WTC11 (cell line): ENCODE data around the gene PDE3B. TPM values are rescaled to one million over a fixed set of nuclear protein-coding genes. Genes with fewer than 3 reads are reported as not detected.

Experiments
- ATAC-seq: fragments of 200-7000 bp; cut with Tn5 transposase; 2 replicates; pipeline ENCODE4 v1.10.0; 2021; ENCODE audit warnings: mild to moderate bottlenecking, moderate library complexity
- CTCF ChIA-PET: fragments of 300-600 bp; sonication (Branson Sonifier 250); formaldehyde crosslinking; loops from one replicate; lab custom pipeline; 2021; ENCODE audit warnings: antibody characterized with exemption; lab: Charles Lee
- POLR2A ChIA-PET: fragments of 350-600 bp; sonication (Branson Sonifier 250); formaldehyde crosslinking; loops from one replicate; lab custom pipeline; 2021; ENCODE audit warnings: antibody characterized with exemption; lab: Charles Lee
- DNase-seq: peaks from one replicate; pipeline ENCODE4 v3.0.0; 2021; ENCODE audit warnings: low spot score
- H3K27ac Mint-ChIP-seq: 2 replicates; pipeline ENCODE4 v1.8.0; 2021; ENCODE audit warnings: mixed read lengths
- H3K27me3 Mint-ChIP-seq: 2 replicates; pipeline ENCODE4 v1.8.0; 2021; ENCODE audit warnings: low read depth, mild to moderate bottlenecking, moderate library complexity, mixed read lengths
- H3K36me3 Mint-ChIP-seq: 2 replicates; pipeline ENCODE4 v1.8.0; 2021; ENCODE audit warnings: mixed read lengths
- H3K4me1 Mint-ChIP-seq: 2 replicates; pipeline ENCODE4 v1.8.0; 2022; ENCODE audit warnings: mixed read lengths
- H3K4me3 Mint-ChIP-seq: 2 replicates; pipeline ENCODE4 v1.8.0; 2021; ENCODE audit warnings: mild to moderate bottlenecking, moderate library complexity, mixed read lengths
- H3K9me3 Mint-ChIP-seq: 2 replicates; pipeline ENCODE4 v1.8.0; 2021; ENCODE audit warnings: mixed read lengths
- ELF4 ChIP-seq: sonication (generic); formaldehyde crosslinking; IDR thresholded peaks from 2 replicates; pipeline ENCODE4 v1.8.1; 2022; ENCODE audit warnings: low read depth, mild to moderate bottlenecking, moderate library complexity, missing genetic modification reagents
- EMX1 ChIP-seq: fragments of 250-450 bp; sonication (Bioruptor Pico); IDR thresholded peaks from 2 replicates; pipeline ENCODE4 v1.8.0; 2021; ENCODE audit warnings: mild to moderate bottlenecking
- ERG ChIP-seq: fragments of 250-450 bp; sonication (Bioruptor Pico); IDR thresholded peaks from 2 replicates; pipeline ENCODE4 v1.8.0; 2021; ENCODE audit warnings: mild to moderate bottlenecking
- ETV6 ChIP-seq: sonication (generic); formaldehyde crosslinking; IDR thresholded peaks from 2 replicates; pipeline ENCODE4 v1.8.1; 2022; ENCODE audit warnings: mild to moderate bottlenecking, missing genetic modification reagents
- HMGA2 ChIP-seq: fragments of 250-450 bp; sonication (Bioruptor Pico); IDR thresholded peaks from 2 replicates; pipeline ENCODE4 v1.4.0; 2021; ENCODE audit warnings: mild to moderate bottlenecking, moderate library complexity
- HMGXB4 ChIP-seq: sonication (generic); formaldehyde crosslinking; IDR thresholded peaks from 2 replicates; pipeline ENCODE4 v1.8.1; 2023; ENCODE audit warnings: mild to moderate bottlenecking, moderate library complexity, missing genetic modification reagents
- IRF2 ChIP-seq: sonication (generic); formaldehyde crosslinking; IDR thresholded peaks from 2 replicates; pipeline ENCODE4 v1.8.0; 2022; ENCODE audit warnings: low read depth, missing genetic modification reagents, borderline replicate concordance
- MLX ChIP-seq: sonication (generic); formaldehyde crosslinking; IDR thresholded peaks from 2 replicates; pipeline ENCODE4 v1.8.1; 2023; ENCODE audit warnings: mild to moderate bottlenecking, missing genetic modification reagents, moderate library complexity
- NFATC4 ChIP-seq: fragments of 250-450 bp; sonication (Bioruptor Pico); IDR thresholded peaks from 2 replicates; pipeline ENCODE4 v1.9.0; 2021; ENCODE audit warnings: mild to moderate bottlenecking
- NFYB ChIP-seq: sonication (generic); formaldehyde crosslinking; conservative IDR thresholded peaks from 2 replicates; pipeline ENCODE4 v1.8.0; 2022; ENCODE audit warnings: low read depth, missing genetic modification reagents
- PRDM15 ChIP-seq: sonication (generic); formaldehyde crosslinking; IDR thresholded peaks from 2 replicates; pipeline ENCODE4 v1.8.0; 2022; ENCODE audit warnings: missing genetic modification reagents
- PRRX2 ChIP-seq: fragments of 250-450 bp; sonication (Bioruptor Pico); IDR thresholded peaks from 2 replicates; pipeline ENCODE4 v1.8.0; 2021; ENCODE audit warnings: mild to moderate bottlenecking
- ZBTB21 ChIP-seq: sonication (generic); formaldehyde crosslinking; IDR thresholded peaks from 2 replicates; pipeline ENCODE4 v1.8.1; 2023; ENCODE audit warnings: mild to moderate bottlenecking, missing genetic modification reagents, borderline replicate concordance
- ZNF263 ChIP-seq: sonication (generic); formaldehyde crosslinking; IDR thresholded peaks from 2 replicates; pipeline ENCODE4 v1.8.1; 2022; ENCODE audit warnings: low read depth, mild to moderate bottlenecking, moderate library complexity, missing genetic modification reagents
- total RNA-seq: library from RNA; stranded (reverse); gene quantifications from 3 replicates; pipeline ENCODE4 v1.2.3, GENCODE V29; 2021
- TF ChIP-seq, protein P1 (sequence below): fragments of 200-600 bp; IDR thresholded peaks from 2 replicates; pipeline ENCODE4 v1.8.0; 2022; ENCODE audit warnings: antibody characterized with exemption
- TF ChIP-seq, protein P2 (sequence below): sonication (generic); formaldehyde crosslinking; IDR thresholded peaks from 2 replicates; pipeline ENCODE4 v1.8.1; 2023; ENCODE audit warnings: mild to moderate bottlenecking, missing genetic modification reagents, moderate library complexity
- TF ChIP-seq, protein P3 (sequence below): sonication (generic); formaldehyde crosslinking; IDR thresholded peaks from 2 replicates; pipeline ENCODE4 v1.8.1; 2022; ENCODE audit warnings: low read depth, missing genetic modification reagents, borderline replicate concordance
- TF ChIP-seq, protein P4 (sequence below): sonication (generic); formaldehyde crosslinking; conservative IDR thresholded peaks from 2 replicates; pipeline ENCODE4 v1.8.1; 2023; ENCODE audit warnings: mild to moderate bottlenecking, low read depth, missing genetic modification reagents, moderate library complexity

Gene PDE3B
- total RNA-seq, 1 experiment from 2014 or later, result 9.6 TPM

GRCh38 chr11:14653090-14653489 lies 9.5 kb downstream of the PDE3B start (continued):
- TF ChIP-seq, protein P1, sequence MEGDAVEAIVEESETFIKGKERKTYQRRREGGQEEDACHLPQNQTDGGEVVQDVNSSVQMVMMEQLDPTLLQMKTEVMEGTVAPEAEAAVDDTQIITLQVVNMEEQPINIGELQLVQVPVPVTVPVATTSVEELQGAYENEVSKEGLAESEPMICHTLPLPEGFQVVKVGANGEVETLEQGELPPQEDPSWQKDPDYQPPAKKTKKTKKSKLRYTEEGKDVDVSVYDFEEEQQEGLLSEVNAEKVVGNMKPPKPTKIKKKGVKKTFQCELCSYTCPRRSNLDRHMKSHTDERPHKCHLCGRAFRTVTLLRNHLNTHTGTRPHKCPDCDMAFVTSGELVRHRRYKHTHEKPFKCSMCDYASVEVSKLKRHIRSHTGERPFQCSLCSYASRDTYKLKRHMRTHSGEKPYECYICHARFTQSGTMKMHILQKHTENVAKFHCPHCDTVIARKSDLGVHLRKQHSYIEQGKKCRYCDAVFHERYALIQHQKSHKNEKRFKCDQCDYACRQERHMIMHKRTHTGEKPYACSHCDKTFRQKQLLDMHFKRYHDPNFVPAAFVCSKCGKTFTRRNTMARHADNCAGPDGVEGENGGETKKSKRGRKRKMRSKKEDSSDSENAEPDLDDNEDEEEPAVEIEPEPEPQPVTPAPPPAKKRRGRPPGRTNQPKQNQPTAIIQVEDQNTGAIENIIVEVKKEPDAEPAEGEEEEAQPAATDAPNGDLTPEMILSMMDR, result no peak
- no peak for TF ChIP-seq HMGA2 (CRISPR knock-in tag)
- TF ChIP-seq, all 79 proteins: peak for 0

GRCh38 chr11:14655435-14655834 lies 11.8 kb downstream of the PDE3B start:
- POLR2A ChIA-PET, result no interaction called here
- peaks cover 2% of the 10 kb centered on the region; the same call in 1 of the 2 replicates for H3K9me3 Mint-ChIP-seq
- peaks cover 5% of the 10 kb centered on the region for H3K4me1 Mint-ChIP-seq
- peaks cover 2% of the 10 kb centered on the region; the same call in 1 of the 2 replicates for H3K36me3 Mint-ChIP-seq
- H3K4me3 Mint-ChIP-seq, result no peak overlapping the region
- CTCF ChIA-PET, result interaction anchor here (0.6 to 1.2 kb wide), 2 partner anchors 11 to 118 kb away, joined by 3 to 4 read pairs; no protein-coding TSS in a partner anchor
- H3K27me3 Mint-ChIP-seq, result no peaks in the 10 kb centered on the region
- no peak for DNase-seq
- H3K27ac Mint-ChIP-seq, result no peak overlapping the region
- ATAC-seq, result no peak
- TF ChIP-seq, protein P1, result no peak
- no peak for TF ChIP-seq EMX1 (CRISPR knock-in tag)
- no peak for TF ChIP-seq PRDM15 (CRISPR knock-in tag)
- TF ChIP-seq ELF4 (CRISPR knock-in tag), result no peak
- no peak for TF ChIP-seq PRRX2
- TF ChIP-seq ZNF263 (CRISPR knock-in tag), result no peak
- no peak for TF ChIP-seq ETV6 (CRISPR knock-in tag)
- no peak for TF ChIP-seq ERG
- no peak for TF ChIP-seq ZBTB21
- no peak for TF ChIP-seq MLX (CRISPR knock-in tag)
- TF ChIP-seq, protein P2, sequence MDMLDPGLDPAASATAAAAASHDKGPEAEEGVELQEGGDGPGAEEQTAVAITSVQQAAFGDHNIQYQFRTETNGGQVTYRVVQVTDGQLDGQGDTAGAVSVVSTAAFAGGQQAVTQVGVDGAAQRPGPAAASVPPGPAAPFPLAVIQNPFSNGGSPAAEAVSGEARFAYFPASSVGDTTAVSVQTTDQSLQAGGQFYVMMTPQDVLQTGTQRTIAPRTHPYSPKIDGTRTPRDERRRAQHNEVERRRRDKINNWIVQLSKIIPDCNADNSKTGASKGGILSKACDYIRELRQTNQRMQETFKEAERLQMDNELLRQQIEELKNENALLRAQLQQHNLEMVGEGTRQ, result no peak
- TF ChIP-seq NFYB, result no peak
- TF ChIP-seq NFATC4, result no peak
- TF ChIP-seq HMGXB4, result no peak
- TF ChIP-seq, protein P3, sequence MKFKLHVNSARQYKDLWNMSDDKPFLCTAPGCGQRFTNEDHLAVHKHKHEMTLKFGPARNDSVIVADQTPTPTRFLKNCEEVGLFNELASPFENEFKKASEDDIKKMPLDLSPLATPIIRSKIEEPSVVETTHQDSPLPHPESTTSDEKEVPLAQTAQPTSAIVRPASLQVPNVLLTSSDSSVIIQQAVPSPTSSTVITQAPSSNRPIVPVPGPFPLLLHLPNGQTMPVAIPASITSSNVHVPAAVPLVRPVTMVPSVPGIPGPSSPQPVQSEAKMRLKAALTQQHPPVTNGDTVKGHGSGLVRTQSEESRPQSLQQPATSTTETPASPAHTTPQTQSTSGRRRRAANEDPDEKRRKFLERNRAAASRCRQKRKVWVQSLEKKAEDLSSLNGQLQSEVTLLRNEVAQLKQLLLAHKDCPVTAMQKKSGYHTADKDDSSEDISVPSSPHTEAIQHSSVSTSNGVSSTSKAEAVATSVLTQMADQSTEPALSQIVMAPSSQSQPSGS (CRISPR knock-in tag), result no peak
- no peak for TF ChIP-seq IRF2
- TF ChIP-seq, protein P4, sequence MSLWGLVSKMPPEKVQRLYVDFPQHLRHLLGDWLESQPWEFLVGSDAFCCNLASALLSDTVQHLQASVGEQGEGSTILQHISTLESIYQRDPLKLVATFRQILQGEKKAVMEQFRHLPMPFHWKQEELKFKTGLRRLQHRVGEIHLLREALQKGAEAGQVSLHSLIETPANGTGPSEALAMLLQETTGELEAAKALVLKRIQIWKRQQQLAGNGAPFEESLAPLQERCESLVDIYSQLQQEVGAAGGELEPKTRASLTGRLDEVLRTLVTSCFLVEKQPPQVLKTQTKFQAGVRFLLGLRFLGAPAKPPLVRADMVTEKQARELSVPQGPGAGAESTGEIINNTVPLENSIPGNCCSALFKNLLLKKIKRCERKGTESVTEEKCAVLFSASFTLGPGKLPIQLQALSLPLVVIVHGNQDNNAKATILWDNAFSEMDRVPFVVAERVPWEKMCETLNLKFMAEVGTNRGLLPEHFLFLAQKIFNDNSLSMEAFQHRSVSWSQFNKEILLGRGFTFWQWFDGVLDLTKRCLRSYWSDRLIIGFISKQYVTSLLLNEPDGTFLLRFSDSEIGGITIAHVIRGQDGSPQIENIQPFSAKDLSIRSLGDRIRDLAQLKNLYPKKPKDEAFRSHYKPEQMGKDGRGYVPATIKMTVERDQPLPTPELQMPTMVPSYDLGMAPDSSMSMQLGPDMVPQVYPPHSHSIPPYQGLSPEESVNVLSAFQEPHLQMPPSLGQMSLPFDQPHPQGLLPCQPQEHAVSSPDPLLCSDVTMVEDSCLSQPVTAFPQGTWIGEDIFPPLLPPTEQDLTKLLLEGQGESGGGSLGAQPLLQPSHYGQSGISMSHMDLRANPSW (CRISPR knock-in tag), result no peak
